Gastrocnemius medialis (tissue), 4 donors: ENCODE measurements around the gene ADARB2. TPM values are rescaled to one million over a fixed set of nuclear protein-coding genes. Genes with fewer than 3 reads are reported as not detected.

Experiments used
- ATAC-seq, 2 donors: fragments of 150-250 bp; one replicate each; pipeline ENCODE4 v1.9.1; 2016
- DNase-seq, 2 donors: peaks; one replicate each; pipeline ENCODE4 v3.0.0-alpha.2; 2019
- H3K27ac ChIP-seq, 4 donors: fragments of 200-600 bp; sonication (generic); 1 replicate in 1 of 4; 2 replicates in 3 of 4; pipeline ENCODE4 v1.5.1; 2016 to 2018; ENCODE audit warnings: mild to moderate bottlenecking in 2 of 4, moderate library complexity in 1 of 4
- H3K27me3 ChIP-seq, 3 donors: fragments of 200-600 bp; sonication (generic) in 2 of 3; 1 replicate in 1 of 3; 2 replicates in 2 of 3; pipeline versions ENCODE4 v1.5.1 to v1.6.0; 2016 to 2019; ENCODE audit warnings: mild to moderate bottlenecking in 1 of 3, moderate library complexity in 1 of 3
- H3K36me3 ChIP-seq, 2 donors: fragments of 200-600 bp; sonication (generic) in 1 of 2; one replicate each; pipeline ENCODE4 v1.5.1; 2017 to 2018
- H3K4me1 ChIP-seq, 2 donors: fragments of 200-600 bp; sonication (generic) in 1 of 2; one replicate each; pipeline ENCODE4 v1.5.1; 2016 to 2017; ENCODE audit warnings: mild to moderate bottlenecking in 2 of 2
- H3K4me3 ChIP-seq, 4 donors: fragments of 200-600 bp; sonication (generic) in 3 of 4; 1 replicate in 1 of 4; 2 replicates in 3 of 4; pipeline ENCODE4 v1.5.1; 2016 to 2019; ENCODE audit warnings: mild to moderate bottlenecking in 2 of 4
- H3K9me3 ChIP-seq, 3 donors: fragments of 200-600 bp; sonication (generic) in 2 of 3; 1 replicate in 1 of 3; 2 replicates in 2 of 3; pipeline ENCODE4 v1.5.1; 2016 to 2019
- CTCF ChIP-seq, 5 experiments: fragments of 450-650 bp in 3 of 5; fragments of 200-600 bp in 2 of 5; sonication (generic) in 2 of 5; IDR thresholded peaks in 4 of 5; conservative IDR thresholded peaks in 1 of 5; 1 replicate in 4 of 5; 2 replicates in 1 of 5; pipeline ENCODE4 v1.5.1; 2016 to 2019; ENCODE audit warnings: antibody characterized with exemption in 5 of 5, mild to moderate bottlenecking in 3 of 5, moderate library complexity in 3 of 5
- POLR2A ChIP-seq, 2 donors: fragments of 450-650 bp; IDR thresholded peaks; one replicate each; pipeline ENCODE4 v1.6.1; 2017; ENCODE audit warnings: antibody characterized with exemption in 2 of 2, mild to moderate bottlenecking in 2 of 2, moderate library complexity in 2 of 2
- in situ Hi-C, 4 donors: fragments of 200-750 bp; cut with MboI; loops; one replicate each; pipeline versions ENCODE4 v1.15.0 to v1.8.0; 2017; ENCODE audit warnings: low sequenced_read_pairs in 4 of 4
- intact Hi-C: fragments of 100-400 bp; cut with DNase I; formaldehyde crosslinking; loops from one replicate; pipeline ENCODE4 v1.15.1; 2023; ENCODE audit warnings: low total_unique reads
- total RNA-seq, 4 donors: library from RNA; depleted of rRNA; stranded (reverse); fragments of >200 nt; gene quantifications; one replicate each; pipeline versions ENCODE4 v1.1.0 to v1.2.3, GENCODE V29; 2016

Gene ADARB2
- total RNA-seq, 4 donors from 2014 or later, result 0.07 to 0.87 (median 0.10) TPM

DNA sequence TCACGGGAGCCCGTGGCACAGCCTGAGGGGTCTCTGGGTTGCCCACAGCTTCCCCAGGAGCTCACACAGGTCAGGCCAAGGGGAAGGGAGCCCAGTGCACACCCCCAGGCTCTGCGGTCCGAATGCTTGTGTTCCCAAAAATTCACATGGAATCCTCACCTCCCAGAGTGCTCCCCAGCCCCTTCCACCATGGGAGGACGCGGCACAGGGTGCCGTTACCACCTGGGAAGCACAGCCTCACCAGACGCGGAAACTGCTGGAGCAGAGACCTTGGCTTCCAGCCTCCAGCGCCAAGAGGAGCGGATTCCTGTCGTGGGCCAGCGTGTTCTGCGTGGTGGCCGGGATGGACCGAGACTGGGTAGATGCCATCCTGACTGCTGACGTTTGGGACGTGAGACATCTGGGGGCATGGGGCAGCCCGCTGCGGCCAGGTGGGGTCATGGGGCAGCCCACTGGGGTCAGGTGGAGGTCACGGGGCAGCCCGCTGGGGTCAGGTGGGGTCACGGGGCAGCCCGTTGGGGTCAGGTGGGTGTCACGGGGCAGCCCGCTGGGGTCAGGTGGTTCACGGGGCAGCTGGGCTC, 531.8 kb downstream of the ADARB2 start:
- no peaks in the 10 kb centered on the region for H3K4me1 ChIP-seq
- no peak overlapping the region for H3K27ac ChIP-seq
- in situ Hi-C loops, result no loop called here
- no peak for TF ChIP-seq CTCF (IDR thresholded peaks at IDR 0.05 in 4 of 5, conservative IDR thresholded peaks at IDR 0.05 in 1 of 5)
- TF ChIP-seq POLR2A (IDR thresholded peaks at IDR 0.05), result no peak
- intact Hi-C loops, result no loop called here
- ATAC-seq, result no peak
- DNase-seq, result no peak
- no peaks in the 10 kb centered on the region for H3K9me3 ChIP-seq
- no peaks in the 10 kb centered on the region for H3K36me3 ChIP-seq
- H3K4me3 ChIP-seq, result no peak overlapping the region
- H3K27me3 ChIP-seq, result no peaks in the 10 kb centered on the region

DNA sequence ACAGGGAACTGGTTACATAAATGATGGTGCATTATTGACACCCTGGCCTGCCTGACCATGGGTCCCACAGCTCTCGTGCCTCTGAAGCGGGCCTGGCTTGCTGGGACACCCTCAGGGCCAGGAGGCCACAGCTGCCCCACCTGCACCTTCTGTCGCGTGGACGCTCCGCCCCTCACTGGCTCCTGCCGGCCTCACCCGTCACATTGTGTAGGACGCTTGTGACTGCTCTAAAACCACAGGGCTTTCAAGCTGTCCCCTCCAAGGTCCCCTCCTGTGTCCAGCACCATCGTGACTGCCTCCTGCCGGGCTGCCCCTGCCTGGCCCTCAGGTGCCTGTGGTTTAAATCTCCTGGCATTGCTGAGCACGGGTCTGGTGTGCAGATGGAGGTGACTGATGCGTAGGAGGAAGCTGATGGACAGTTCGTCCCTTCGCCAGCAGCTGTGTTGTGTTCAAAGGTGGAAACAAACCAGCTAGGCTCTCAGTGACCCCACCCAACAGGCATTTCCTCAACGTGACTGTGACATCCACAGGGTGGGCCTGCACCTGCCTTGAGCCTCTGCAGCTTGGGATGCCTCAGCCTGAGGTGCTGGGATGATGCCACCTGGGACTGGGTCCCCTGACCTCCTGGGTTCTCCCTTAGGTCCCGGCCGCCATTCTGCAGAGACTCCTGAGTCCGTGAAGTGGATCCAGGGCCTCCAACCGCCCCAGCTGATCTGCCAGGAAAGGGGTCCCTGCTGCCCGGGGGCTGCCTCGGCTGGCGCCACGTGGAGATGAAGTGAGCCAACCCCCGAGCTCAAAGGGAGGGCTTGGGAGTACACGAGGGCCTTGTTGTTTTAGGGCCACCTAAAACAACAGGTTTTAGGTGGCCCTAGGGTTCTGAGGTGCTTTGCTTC, 532.6 kb downstream of the ADARB2 start:
- Histone ChIP-seq H3K9me3 (no peaks in the 10 kb centered on the region), H3K4me1 (no peaks in the 10 kb centered on the region), H3K4me3 (no peak overlapping the region), H3K36me3 (no peaks in the 10 kb centered on the region), H3K27me3 (no peaks in the 10 kb centered on the region), H3K27ac (no peak overlapping the region)
- no peak for TF ChIP-seq CTCF (IDR thresholded peaks at IDR 0.05 in 4 of 5, conservative IDR thresholded peaks at IDR 0.05 in 1 of 5)
- no peak for TF ChIP-seq POLR2A (IDR thresholded peaks at IDR 0.05)
- in situ Hi-C loops (no loop called here), intact Hi-C loops (no loop called here)
- DNase-seq (no peak), ATAC-seq (no peak)

DNA sequence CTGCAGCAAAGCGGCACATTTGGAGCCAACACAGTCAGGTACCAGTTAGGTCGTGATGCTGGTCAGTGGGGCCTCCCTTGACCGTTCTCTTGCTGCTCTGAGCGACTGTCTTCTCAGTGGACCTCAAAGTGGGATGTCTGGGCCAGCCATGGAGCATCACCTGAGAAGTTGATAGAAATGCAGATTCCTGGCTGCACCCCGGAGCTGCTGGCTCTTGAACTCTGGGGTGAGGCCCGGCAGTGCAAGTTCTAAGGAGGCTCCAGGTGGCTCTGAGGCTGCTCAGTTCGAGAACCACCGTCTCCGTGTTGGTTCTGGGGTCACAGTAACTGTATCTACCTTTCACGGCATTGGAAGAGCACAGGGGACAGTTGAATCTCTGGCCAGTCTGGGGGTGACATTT, 533.6 kb downstream of the ADARB2 start:
- in situ Hi-C loops, result no loop called here

GRCh38 chr10:1203216-1203615, 534.1 kb downstream of the ADARB2 start:
- H3K27ac ChIP-seq, result no peak overlapping the region
- TF ChIP-seq CTCF (IDR thresholded peaks at IDR 0.05 in 4 of 5, conservative IDR thresholded peaks at IDR 0.05 in 1 of 5) (no peak), POLR2A (IDR thresholded peaks at IDR 0.05) (no peak)
- H3K36me3 ChIP-seq, result no peaks in the 10 kb centered on the region
- H3K27me3 ChIP-seq, result no peaks in the 10 kb centered on the region
- no peak overlapping the region for H3K4me3 ChIP-seq
- no peaks in the 10 kb centered on the region for H3K9me3 ChIP-seq
- no peaks in the 10 kb centered on the region for H3K4me1 ChIP-seq
- intact Hi-C loops, result no loop called here
- in situ Hi-C loops, result no loop called here
- DNase-seq (no peak), ATAC-seq (no peak)

More for the DNA sequence above, 533.6 kb downstream of the ADARB2 start:
- H3K27ac ChIP-seq, result no peak overlapping the region
- DNase-seq (no peak), ATAC-seq (no peak)
- no peaks in the 10 kb centered on the region for H3K9me3 ChIP-seq
- no peaks in the 10 kb centered on the region for H3K36me3 ChIP-seq
- H3K4me3 ChIP-seq, result no peak overlapping the region
- TF ChIP-seq POLR2A (IDR thresholded peaks at IDR 0.05) (no peak), CTCF (IDR thresholded peaks at IDR 0.05 in 4 of 5, conservative IDR thresholded peaks at IDR 0.05 in 1 of 5) (no peak)
- H3K4me1 ChIP-seq, result no peaks in the 10 kb centered on the region
- no peaks in the 10 kb centered on the region for H3K27me3 ChIP-seq
- intact Hi-C loops, result no loop called here
